ENCODE data around the gene TCF7L2. TPM values are rescaled to one million over a fixed set of nuclear protein-coding genes. Genes with fewer than 3 reads are reported as not detected.

TCF7L2 gene
- total and polyA plus RNA-seq, 4 donors, result 9.1 to 32.3 (median 21.4) TPM

GRCh38 chr10:112999102-112999501, 49.1 kb downstream of the TCF7L2 start:
- Histone ChIP-seq H3K4me3 (no peak overlapping the region), H3K9me3 (ENCODE audit: control insufficient read depth in 4 of 4, insufficient read depth in 3 of 4, low read length in 3 of 4) (peaks cover 0 to 2% (median 0%) of the 10 kb centered on the region in 4 donors), H3K4me1 (ENCODE audit: control insufficient read depth in 5 of 5, insufficient read depth in 5 of 5, low read length in 5 of 5) (peaks cover 0 to 19% (median 9%) of the 10 kb centered on the region in 5 donors), H3K9ac (ENCODE audit: insufficient read depth in 1 of 2, low read length in 2 of 2) (no peak overlapping the region), H3K27ac (ENCODE audit: low read depth in 1 of 2, low read length in 1 of 2) (no peak overlapping the region), H3K27me3 (ENCODE audit: control insufficient read depth in 3 of 3, insufficient read depth in 3 of 3, low read length in 2 of 3) (no peaks in the 10 kb centered on the region), H3K36me3 (ENCODE audit: control insufficient read depth in 4 of 4, insufficient read depth in 4 of 4, low read length in 4 of 4) (peaks cover 0 to 6% (median 0%) of the 10 kb centered on the region in 4 donors)
- TF ChIP-seq CTCF (IDR thresholded peaks at IDR 0.05; ENCODE audit: control extremely low read depth, extremely low read depth), result no peak
- no peak for ATAC-seq (ENCODE audit: insufficient read depth, low FRiP score)
- 93 to 94% methylated on average over 4 of the region's 4 CpGs for WGBS, 2 donors
- no peak for DNase-seq

- no peak for DNase-seq
- 85 to 88% methylated on average over 6 of the region's 6 CpGs for WGBS, 2 donors
- no peak for ATAC-seq (ENCODE audit: insufficient read depth, low FRiP score)
- H3K36me3 ChIP-seq (ENCODE audit: control insufficient read depth in 4 of 4, insufficient read depth in 4 of 4, low read length in 4 of 4), result peaks cover 0 to 6% (median 0%) of the 10 kb centered on the region in 4 donors
- peaks cover 0 to 24% (median 9%) of the 10 kb centered on the region in 5 donors for H3K4me1 ChIP-seq (ENCODE audit: control insufficient read depth in 5 of 5, insufficient read depth in 5 of 5, low read length in 5 of 5)
- peaks cover 0 to 2% (median 0%) of the 10 kb centered on the region in 4 donors for H3K9me3 ChIP-seq (ENCODE audit: control insufficient read depth in 4 of 4, insufficient read depth in 3 of 4, low read length in 3 of 4)
- H3K27me3 ChIP-seq (ENCODE audit: control insufficient read depth in 3 of 3, insufficient read depth in 3 of 3, low read length in 2 of 3), result no peaks in the 10 kb centered on the region
- no peak overlapping the region for H3K9ac ChIP-seq (ENCODE audit: insufficient read depth in 1 of 2, low read length in 2 of 2)
- no peak overlapping the region for H3K4me3 ChIP-seq
- H3K27ac ChIP-seq (ENCODE audit: low read depth in 1 of 2, low read length in 1 of 2), result no peak overlapping the region
- no peak for TF ChIP-seq CTCF (IDR thresholded peaks at IDR 0.05; ENCODE audit: control extremely low read depth, extremely low read depth)
Observed at GRCh38 chr10:113000442-113000841, 50.4 kb downstream of the TCF7L2 start.

GRCh38 chr10:113000876-113001598, 51.0 kb downstream of the TCF7L2 start:
- H3K4me3 ChIP-seq, result no peak overlapping the region
- peak; percentile 48 for ATAC-seq (ENCODE audit: insufficient read depth, low FRiP score)

More at GRCh38 chr10:113000876-113001598, 51.0 kb downstream of the TCF7L2 start:
- H3K9me3 ChIP-seq (ENCODE audit: control insufficient read depth in 4 of 4, insufficient read depth in 3 of 4, low read length in 3 of 4), result peaks cover 0 to 2% (median 0%) of the 10 kb centered on the region in 4 donors
- peaks cover 0 to 25% (median 9%) of the 10 kb centered on the region in 5 donors for H3K4me1 ChIP-seq (ENCODE audit: control insufficient read depth in 5 of 5, insufficient read depth in 5 of 5, low read length in 5 of 5)
- H3K9ac ChIP-seq (ENCODE audit: insufficient read depth in 1 of 2, low read length in 2 of 2), result no peak overlapping the region
- 73 to 82% methylated on average over 14 of the region's 14 CpGs for WGBS, 2 donors
- TF ChIP-seq CTCF (IDR thresholded peaks at IDR 0.05; ENCODE audit: control extremely low read depth, extremely low read depth), result no peak
- peaks cover 0 to 6% (median 0%) of the 10 kb centered on the region in 4 donors for H3K36me3 ChIP-seq (ENCODE audit: control insufficient read depth in 4 of 4, insufficient read depth in 4 of 4, low read length in 4 of 4)
- H3K27me3 ChIP-seq (ENCODE audit: control insufficient read depth in 3 of 3, insufficient read depth in 3 of 3, low read length in 2 of 3), result no peaks in the 10 kb centered on the region
- H3K27ac ChIP-seq (ENCODE audit: low read depth in 1 of 2, low read length in 1 of 2), result no peak overlapping the region
- DNase-seq, result peak in 1 of 3 donors; percentile 29
